Coronary artery (tissue), 2 donors: ENCODE measurements around the gene LTB4R.
"Not testable (repeated sequence)": the region's sequence is repeated elsewhere in the genome, so short reads cannot be mapped to it uniquely, and the experiment has no call there.

Experiments used
- DNase-seq: peaks from one replicate; pipeline ENCODE4 v3.0.0-alpha.2; 2017; ENCODE audit warnings: low spot score
- H3K27ac ChIP-seq, 2 donors: fragments of 200-600 bp; sonication (generic); one replicate each; pipeline ENCODE4 v1.5.1; 2016 to 2019
- H3K4me3 ChIP-seq: fragments of 200-600 bp; sonication (generic); 2 replicates; pipeline ENCODE4 v1.5.1; 2016; ENCODE audit warnings: mild to moderate bottlenecking, moderate library complexity
- CTCF ChIP-seq: fragments of 200-600 bp; sonication (generic); IDR thresholded peaks from one replicate; pipeline ENCODE4 v1.5.1; 2019; ENCODE audit warnings: antibody characterized with exemption

LTB4R gene

DNA sequence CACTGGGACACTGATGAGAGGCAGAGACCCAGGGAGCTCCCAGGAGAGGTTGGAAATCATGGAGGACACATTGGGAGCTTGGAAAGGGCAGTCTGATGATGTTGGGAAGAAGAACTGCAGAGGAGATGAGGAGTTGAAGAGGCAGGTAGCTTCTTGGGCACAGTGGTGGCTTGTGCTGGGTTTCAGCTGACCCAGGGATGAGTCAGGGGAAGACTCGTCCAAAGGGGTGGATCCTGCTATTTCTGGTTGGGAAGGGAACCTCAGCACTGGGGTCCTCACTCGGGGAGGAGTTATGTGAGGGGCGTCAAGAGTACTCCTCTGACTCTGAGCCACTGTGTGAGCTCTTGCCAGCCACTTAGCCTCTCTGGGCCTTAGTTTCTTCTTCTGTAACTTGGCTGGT is 12.0 kb downstream of the LTB4R start:
- H3K4me3 ChIP-seq, result no peak overlapping the region
- no peak for DNase-seq
- H3K27ac ChIP-seq, result no peak overlapping the region
- no peak for TF ChIP-seq CTCF

DNA sequence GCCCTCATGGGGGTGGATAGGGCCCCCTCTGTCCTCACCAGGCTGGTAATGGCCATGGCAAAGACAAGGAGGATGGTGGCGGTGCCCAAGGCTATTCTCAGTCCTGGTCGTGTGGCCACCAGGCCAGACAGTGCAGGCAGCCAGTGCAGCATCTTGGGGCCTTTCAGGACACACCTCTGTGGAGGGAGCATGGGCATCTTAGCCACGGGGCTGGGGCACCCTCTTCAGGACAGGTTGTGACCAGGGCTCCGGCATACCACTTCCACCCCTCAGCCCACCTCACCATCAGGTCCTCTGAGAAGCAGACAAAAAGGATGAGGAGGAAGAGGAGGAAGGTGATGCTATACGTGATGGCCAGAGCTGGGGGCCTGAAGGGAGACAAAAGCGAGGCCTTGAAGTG is 12.7 kb downstream of the LTB4R start:
- no peak overlapping the region for H3K4me3 ChIP-seq
- no peak overlapping the region for H3K27ac ChIP-seq
- DNase-seq, result no peak
- no peak for TF ChIP-seq CTCF

DNA sequence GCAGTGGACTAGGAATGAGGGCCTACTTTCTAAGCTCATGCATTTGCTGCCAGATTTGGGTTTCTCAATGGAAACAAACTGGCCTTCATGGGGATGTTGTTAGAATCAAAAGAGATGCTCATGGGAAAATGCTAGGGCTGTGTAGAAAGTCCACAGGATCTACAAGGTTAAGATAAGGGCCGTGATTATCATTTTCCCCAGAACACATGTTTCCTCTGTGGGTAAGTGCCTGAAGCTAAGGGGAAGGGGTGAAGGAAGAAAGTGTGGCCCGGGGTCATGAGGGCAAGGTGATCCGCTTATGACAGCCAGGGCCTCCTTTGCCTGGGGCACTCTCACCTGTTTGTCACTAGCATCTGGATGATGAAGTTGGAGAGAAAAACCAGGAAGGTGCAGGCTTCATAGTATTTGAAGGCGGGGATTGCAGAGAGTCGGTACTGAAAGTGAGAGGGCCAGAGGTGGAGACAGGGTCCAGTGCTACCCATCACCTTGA is 13.8 kb downstream of the LTB4R start:
- no peak for DNase-seq

GRCh38 chr14:24325963-24326362 is 14.7 kb downstream of the LTB4R start:
- H3K27ac ChIP-seq, result no peak overlapping the region
- TF ChIP-seq CTCF, result no peak
- no peak overlapping the region for H3K4me3 ChIP-seq
- DNase-seq, result no peak

More for the DNA sequence above, 13.8 kb downstream of the LTB4R start:
- TF ChIP-seq CTCF, result no peak
- no peak overlapping the region for H3K4me3 ChIP-seq
- no peak overlapping the region for H3K27ac ChIP-seq

GRCh38 chr14:24327303-24327702 is 16.0 kb downstream of the LTB4R start:
- DNase-seq, result no peak
- Histone ChIP-seq H3K4me3 (no peak overlapping the region), H3K27ac (peak overlapping the region in 1 of 2 donors; percentile 34)
- TF ChIP-seq CTCF, result no peak

DNA sequence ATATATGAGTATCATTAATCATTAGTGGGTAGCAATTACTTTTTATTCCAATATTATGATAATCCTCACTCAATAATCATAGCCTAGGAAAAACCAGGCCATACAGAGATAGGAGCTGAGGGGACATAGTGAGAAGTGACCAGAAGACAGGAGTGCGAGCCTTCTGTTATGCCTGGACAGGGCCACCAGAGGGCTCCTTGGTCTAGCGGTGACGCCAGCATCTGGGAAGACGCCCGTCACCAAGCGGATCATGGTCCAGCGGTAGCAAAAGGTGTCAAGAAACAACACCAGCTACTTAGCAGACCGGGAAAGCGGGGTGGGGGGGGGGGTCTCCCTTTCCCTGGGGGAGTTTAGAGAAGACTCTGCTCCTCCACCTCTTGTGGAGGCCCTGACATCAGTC is 16.6 kb downstream of the LTB4R start:
- not testable (repeated sequence) for DNase-seq, H3K4me3 ChIP-seq
- peak overlapping the region in 1 of 2 donors; percentile 34 for H3K27ac ChIP-seq
- TF ChIP-seq CTCF, result peak; percentile 27

DNA sequence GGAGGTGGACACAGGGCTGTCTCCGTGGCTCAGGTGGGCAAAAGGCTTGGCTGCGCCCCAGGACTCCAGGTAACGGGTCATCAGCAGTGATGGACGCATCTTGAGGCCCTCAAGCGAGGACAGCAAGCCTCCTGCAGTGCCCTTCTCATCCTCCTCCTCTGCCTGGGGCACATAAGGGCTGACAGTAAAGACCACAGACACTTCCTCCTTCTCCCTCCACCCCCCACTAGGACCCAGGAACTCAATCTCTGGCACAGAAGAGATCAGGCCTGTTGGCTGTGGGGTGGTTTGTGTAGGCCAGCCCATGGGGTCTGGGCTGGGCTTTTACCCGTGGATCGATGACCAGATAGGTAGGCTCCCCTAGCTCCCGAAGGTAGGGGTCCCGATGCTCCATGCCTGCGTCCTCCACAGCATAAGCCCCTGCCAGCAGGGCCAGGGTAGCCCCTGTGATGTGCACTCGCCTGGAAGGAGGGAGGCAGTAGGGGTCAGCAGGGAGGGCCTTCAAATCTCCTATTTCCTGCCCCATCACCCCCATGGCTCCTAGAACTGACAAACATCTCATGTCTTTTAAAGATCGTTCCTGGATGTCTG is 17.9 kb downstream of the LTB4R start:
- no peak for DNase-seq
- no peak for TF ChIP-seq CTCF
- peak overlapping the region in 1 of 2 donors; percentile 16 for H3K27ac ChIP-seq
- no peak overlapping the region for H3K4me3 ChIP-seq
